ENCODE data around the gene ZNF182.
"Not testable (repeated sequence)": the region's sequence is repeated elsewhere in the genome, so short reads cannot be mapped to it uniquely, and the experiment has no call there.

ZNF182 gene

DNA sequence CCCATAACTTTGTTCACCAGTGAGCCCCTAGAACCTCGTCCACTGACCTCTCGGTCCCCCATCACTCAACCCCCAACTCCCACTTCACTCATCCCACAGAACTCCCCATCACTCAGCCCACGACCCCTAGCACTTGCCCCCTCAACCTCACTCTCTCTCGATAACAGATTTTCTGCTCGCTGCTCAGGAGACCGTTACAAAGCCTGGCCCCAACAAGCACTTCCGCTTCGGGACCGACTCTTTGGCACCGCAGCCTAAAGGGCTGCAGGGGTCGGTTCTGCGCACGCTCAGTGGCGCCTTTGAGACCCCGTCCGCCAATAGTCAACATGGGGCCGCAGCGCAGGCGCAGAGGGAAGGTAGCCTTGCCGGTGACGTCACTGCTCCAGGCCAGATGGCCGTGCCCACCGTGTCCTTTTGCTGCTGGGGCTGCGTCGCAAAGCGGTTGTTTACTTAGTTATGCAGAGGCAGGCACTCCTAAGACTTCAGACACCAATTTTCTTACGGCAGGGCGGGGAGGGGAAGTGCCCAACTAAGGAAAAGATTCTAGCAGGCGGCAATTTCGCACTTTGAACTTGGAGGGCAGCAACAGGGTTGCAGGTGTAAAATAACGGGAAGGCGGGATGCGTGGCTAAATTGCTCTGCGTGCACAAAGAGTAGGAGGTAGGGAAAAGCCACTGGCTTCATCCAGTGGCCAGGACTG is at the start of gene ZNF182:
ZNF182 (minus strand) TSS at position 232 of the 700 bp plus-strand sequence. CDS start 1,380 bp downstream, outside the sequence.
- peak; percentile 73 for DNase-seq

DNA sequence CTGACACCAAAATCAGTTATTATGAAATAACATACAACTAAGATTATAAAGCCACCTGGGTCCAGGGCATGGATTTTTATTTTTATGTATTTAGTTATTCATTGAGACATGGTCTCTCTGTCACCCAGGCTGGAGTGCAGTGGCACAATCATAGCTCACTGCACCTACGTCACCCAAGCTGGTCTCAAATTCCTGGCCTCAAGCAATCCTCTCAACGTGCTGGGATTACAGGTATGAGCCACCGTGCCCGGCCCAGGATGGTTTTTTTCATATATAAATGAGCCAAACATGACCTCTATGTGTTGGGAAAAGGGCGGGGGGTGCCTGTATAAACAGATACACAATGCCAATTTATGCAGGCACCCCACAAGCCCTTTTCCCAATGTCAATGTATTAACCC is 43.1 kb upstream of the ZNF182 start:
- no peak for DNase-seq

- no peak for DNase-seq
Observed at GRCh38 chrX:48045410-48046311, 41.9 kb upstream of the ZNF182 start.

DNA sequence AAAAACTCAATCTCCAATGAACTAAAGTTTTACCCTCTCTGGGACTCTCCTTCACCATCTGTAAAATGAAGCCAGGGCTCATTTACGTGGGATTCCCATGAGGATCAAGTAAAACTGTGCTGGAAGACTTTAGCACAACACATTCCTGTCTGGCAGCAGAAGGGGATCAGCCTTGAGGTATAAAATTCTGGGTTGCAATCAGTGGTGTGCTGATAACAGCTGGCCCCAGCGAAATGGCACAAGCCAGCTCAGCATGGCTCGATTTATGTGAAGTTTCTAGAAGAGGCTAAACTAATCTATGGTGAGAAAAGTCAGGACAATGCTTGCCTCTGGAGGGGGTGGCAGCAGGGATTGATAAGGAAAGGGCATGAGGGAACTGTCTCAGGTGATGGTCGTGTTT is 39.3 kb upstream of the ZNF182 start:
- DNase-seq = no peak

DNA sequence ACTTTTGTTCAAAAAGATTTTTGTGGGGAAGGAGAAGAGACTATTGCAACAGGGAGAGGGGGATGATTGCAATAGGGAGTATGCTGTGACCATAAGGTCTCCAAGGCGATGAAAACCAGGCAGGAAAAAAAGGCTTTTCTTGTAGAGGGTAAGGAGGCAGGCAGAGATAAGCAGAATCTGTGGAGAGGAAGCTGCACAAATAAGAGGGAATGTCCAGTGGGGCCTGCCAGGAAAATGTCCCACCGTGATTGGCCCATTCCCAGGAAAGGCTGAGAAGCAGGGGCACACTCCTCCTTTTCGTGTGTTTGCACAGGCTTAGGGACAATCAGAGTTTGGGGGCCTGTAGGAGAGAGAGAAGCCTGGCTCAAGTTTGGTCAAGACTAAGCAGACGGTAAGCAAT is 32.1 kb upstream of the ZNF182 start:
- no peak for DNase-seq

DNA sequence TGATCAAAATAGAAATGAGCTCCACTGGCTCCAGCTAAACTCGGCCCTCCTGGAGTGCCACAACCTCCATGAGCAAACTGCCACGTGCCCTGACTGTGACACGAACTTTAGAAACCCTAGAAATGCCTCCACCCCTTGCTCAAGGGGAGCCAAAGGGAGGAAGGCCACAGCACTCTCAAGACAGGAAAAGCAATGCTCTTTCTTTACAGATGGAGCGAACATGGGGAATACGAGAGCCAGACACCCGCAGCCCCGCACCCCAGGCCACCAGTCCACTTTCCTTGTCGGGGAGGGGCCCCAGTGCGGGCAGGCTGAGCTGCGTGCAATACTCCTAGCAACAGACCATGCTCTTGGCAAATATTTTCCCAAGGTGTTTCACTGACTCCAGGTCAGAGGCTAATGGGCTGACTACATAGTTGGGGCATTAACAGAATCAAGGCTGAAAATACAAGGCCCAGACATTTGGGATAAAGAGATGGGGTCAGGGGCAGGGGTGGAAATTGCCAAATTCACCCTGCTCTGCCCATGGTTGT is 26.9 kb upstream of the ZNF182 start:
- not testable (repeated sequence) for DNase-seq

DNA sequence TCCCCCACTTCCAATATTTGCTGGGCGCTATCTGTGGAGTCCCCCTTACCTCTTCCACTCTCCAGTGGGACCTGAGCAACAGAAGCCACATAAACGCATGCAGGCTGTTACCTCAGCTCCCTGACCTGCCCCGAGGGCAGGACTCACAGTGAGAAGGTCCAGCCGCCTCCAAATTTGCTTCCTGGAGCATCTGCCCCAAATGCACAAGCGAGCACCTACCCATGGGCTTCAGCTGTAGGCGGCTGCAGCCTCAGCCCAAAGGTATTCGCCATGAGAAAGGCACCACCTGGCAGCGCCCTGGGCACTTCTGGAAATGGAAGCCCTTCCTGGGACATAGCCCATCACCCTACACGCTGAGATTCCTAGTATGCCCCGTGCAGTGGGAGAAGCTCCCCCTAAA is 26.4 kb upstream of the ZNF182 start:
- no peak for DNase-seq

DNA sequence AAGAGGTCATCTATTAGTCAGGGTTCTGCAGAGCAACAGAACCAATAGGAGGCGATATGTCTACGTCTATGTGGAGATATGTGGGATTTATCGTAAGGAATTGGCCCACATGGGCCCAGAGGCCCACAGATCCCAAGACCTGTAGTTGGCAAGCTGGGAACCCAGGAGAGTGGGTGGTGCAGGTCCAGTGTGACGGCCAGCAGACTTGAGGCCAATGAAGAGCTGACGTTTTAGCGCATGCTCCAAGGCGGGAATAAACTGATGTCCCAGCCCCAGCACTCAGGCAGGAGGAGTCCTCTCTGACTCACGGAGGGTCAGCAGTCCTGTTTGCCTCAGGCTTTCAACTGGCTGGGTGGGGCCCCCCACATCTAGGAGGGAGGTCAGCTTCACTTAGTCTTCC is 24.3 kb upstream of the ZNF182 start:
- no peak for DNase-seq

- not testable (repeated sequence) for DNase-seq
Observed at GRCh38 chrX:48027545-48027944, 23.8 kb upstream of the ZNF182 start.

- DNase-seq = peak; percentile 20
Observed at GRCh38 chrX:48025561-48025960, 21.8 kb upstream of the ZNF182 start.

DNA sequence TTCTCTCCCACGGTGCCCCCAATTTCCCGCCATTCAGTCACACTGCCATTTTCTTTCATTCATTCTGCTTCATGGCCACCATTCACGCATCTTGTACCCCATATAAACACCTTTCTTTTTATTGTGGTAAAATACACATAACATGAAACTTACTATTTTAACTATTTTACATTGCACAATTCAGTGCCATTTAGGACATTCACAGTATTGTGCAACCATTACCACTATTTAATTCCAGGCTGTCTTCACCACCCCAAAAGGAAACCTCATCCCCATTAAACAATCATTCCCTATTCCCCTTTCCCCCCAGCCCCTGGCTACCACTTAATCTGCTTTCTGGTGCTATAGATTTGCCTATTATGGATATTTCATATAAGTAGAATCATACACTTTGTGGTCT is 18.9 kb upstream of the ZNF182 start:
- no peak for DNase-seq

DNA sequence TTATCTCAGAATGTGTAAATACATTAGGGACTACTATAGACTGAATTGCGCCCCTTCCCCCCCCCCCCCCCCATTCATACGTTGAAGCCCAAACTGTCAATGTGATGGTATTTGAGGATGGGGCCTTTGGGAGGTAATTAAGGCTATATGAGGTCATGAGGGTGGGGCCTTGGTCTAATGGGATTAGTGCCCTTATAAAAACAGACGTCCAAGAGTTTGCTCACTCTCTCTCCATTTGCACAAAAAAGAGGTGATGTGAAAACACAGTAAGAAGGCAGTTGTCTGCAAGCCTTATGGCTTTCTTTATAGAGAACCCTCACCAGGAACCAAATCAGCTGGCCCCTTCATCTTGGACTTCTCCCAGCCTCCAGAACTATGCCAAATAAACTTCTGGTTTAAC is 18.3 kb upstream of the ZNF182 start:
- no peak for DNase-seq

DNA sequence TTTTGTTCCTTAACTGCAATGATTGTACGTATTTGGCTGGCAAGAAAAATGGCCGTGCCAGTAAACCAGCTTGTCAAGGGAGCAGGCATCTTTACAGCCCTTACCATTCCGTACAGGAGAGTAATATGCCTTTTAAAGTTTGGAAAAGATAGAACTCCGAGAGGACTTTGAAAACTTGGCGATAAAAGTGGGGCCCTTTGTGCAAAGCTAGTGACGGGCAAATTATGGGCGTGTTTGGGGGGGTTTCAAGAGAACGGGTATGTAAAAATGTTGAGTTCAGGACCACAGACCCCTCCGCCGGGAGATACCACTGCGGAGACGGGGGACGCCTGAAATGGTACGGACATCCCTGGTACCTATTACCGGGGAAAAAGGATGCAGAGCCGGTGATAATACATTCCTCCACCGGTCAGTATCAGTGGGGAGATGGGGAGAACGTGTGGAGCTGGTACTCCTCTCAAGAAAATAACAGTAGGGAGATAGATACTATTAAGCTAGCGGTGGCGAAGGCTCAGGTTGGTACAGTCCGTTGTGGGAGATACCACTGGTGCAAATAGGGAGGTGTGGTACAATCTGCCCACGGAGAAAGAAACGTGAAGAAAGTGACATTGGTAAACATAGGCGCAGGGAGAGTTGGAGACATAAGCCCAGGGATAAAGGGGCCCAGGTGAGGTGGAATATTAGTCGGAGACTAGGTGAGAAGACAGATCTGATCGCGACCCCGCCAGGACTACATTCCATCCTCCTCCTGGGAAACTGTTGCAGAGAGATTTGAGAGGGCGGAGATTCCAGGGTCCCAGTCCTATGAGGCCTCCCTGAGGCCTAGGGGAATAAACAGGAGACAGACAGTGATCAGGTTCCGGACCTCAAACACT is 17.5 kb upstream of the ZNF182 start:
- peak; percentile 31 for DNase-seq

DNA sequence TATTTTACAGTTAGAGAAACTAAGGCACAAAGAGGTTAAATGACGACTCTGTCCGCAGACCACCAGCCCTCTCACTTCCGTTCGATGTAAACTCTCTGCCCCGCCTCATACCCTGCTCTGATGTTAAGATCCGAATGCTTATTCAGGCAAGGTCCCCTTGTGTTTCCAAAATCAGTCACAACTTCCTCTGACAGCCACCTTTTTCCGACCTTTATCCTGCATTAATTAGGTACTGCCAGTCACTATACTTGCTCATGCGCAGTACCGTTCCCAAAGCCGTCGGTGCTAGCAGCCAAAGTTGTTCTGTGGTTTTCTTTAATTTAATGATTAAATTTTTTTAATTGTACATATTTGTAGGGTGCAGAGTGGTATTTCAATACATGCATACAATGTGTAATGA is 16.7 kb upstream of the ZNF182 start:
- not testable (repeated sequence) for DNase-seq

DNA sequence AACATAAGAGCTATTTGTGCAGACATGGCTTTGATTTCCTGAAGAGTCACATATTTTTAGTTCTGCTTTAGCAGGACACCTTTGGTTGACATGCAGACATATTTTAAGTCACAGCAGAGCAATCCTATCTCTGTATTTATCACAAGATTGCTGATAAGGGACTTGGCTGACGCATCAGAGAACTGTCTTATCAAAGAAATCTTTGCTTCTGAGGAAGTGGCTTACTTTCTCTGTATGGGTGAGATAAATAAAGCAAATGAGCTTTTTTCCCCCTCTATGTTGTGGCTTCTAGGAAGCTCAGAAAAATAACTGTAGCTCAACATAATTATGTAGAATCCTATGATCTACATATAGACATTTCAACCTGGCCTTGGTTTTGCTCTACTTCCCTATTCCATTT is 16.1 kb upstream of the ZNF182 start:
- DNase-seq = not testable (repeated sequence)

DNA sequence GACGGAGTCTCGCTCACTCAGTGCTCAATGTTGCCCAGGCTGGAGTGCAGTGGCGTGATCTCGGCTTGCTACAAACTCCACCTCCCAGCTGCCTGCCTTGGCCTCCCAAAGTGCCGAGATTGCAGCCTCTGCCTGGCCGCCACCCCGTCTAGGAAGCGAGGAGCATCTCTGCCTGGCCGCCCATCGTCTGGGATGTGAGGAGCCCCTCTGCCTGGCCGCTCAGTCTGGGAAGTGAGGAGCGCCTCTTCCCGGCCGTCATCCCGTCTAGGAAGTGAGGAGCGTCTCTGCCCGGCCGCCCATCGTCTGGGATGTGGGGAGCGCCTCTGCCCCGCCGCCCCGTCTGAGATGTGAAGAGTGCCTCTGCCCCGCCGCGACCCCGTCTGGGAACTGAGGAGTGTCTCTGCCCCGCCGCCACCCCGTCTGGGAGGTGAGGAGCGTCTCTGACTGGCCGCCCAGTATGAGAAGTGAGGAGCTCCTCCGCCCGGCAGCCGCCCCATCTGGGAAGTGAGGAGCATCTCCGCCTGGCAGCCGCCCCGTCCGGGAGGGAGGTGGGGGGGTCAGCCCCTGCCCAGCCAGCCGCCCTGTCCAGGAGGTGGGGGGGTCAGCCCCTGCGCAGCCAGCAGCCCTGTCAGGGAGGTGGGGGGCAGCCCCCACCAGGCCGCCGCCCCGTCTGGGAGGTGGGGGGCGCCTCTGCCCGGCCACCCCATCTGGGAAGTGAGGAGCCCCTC is 13.0 kb upstream of the ZNF182 start:
- DNase-seq = not testable (repeated sequence)

GRCh38 chrX:48009445-48009960 is 5.7 kb upstream of the ZNF182 start:
- DNase-seq = not testable (repeated sequence)

DNA sequence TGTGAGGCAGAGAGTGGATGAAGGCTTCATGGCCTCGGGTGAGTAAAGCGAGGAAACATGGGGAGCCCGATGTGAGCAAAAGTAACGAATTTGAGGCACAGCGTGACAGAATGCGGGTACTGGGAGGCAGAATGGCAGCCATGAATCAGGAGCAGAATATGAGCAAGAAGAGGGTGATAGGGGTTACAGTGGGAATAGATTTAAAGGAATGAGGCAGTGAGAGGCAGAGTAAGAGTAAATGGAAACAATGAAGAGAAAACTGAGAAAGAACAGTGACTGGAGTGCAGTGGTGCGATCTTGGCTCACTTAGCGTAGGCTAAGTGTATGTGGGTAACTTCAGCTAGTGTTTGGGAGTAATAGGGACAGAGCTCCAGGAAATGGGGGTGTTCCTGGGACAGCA is 2.9 kb upstream of the ZNF182 start, which contains the start of gene SPACA5:
SPACA5 (plus strand) TSS at position 301 of the 400 bp plus-strand sequence. CDS start 815 bp downstream, outside the sequence.
- not testable (repeated sequence) for DNase-seq

DNA sequence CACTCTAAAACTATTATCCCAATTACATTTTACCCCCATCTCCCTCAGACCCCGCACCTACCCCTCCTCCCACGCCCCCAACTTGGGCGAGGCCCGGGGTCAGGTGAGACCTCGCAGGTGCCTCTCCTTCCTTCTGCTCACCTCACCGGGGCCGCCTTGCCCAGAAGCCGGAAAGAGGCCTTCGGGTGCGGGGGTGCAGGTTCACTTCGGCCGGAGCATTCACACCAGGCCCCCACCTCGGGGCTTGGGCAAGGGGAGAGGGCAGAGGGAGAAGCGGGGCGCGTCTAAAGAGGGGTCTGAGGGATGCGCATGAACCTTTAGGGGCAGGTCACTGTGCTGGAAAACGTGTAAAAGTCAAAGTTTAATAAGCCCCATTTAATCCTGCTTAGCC is 427 bp downstream of the ZNF182 start:
- no peak for DNase-seq

- no peak for DNase-seq
Observed at GRCh38 chrX:48002929-48003328, 860 bp downstream of the ZNF182 start.

DNA sequence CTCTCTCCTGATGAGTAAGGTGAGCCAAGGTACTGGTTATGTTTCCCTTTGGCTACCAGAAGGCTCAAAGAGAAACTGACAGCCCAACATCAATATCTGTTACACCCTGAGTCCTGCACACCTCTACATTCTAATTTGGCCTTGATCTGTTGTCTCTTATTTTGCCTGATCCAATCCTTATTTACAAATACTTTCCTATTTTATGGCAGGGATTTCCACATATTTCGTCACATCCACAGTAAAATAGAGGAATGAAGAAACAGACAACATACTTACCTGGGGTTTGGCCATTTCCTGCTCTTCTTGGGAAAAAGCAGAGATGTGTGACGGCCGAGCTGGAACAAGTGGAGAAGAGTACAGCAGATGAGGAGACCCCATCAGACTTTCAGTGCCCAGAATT is 1.5 kb downstream of the ZNF182 start:
- DNase-seq = no peak

DNA sequence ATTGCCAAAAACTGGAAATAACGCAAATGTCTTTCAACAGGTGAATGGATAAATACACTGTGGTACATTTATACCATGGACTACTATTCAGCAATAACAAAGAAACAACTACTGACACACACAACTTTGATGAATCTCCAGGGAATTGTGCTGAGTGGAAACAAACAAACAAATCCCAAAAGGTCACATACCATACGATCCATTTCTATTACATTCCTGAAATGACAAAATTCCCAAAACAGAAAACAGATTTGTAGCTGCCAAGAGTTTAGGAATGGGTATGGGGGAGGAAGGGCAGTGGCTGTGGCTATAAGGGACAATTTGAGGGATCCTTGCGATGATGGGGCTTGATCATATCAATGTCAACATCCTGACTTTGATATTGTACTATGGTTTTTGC is 2.5 kb downstream of the ZNF182 start:
- no peak for DNase-seq

Data from GF-D8 (cell line).